ENCODE data around the gene APBA3. TPM values are rescaled to one million over a fixed set of nuclear protein-coding genes. Genes with fewer than 3 reads are reported as not detected.

The APBA3 gene
- total RNA-seq, 2 donors from 2014 or later: 27.5 to 42.2 TPM

DNA sequence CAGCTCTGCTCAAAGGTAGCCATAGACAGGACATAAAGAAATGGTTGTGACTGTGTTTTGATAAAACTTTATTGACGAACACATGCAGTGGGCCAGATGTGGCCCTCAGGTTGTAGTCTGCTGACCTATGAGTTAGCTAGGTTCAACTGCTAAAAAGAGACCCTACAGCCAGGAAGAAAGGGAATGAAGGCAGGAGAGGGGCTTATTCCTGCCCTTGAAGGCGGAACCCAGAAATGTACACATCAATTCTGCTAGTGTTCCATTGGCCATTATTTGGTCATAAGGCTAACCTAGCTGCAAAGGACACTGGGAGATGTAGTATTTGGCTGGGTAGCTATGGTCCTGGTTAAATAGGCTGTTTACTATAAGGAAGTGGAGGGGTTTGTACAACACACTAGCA is 18.0 kb downstream of the APBA3 start:
- Histone ChIP-seq H3K27me3 (ENCODE audit: control insufficient read depth, insufficient read depth, low read length, poor library complexity, severe bottlenecking) (no peaks in the 10 kb centered on the region), H3K36me3 (ENCODE audit: control insufficient read depth, insufficient read depth, low read length) (no peaks in the 10 kb centered on the region), H3K27ac (ENCODE audit: low read depth, low read length) (no peak overlapping the region), H3K9ac (ENCODE audit: extremely low read depth, low read length, poor library complexity, severe bottlenecking) (no peak overlapping the region), H3K4me3 (ENCODE audit: low read length) (no peak overlapping the region), H3K9me3 (ENCODE audit: control insufficient read depth, low read length) (no peaks in the 10 kb centered on the region), H3K4me1 (ENCODE audit: control insufficient read depth, insufficient read depth, low read length) (no peaks in the 10 kb centered on the region)
- 94 to 96% methylated on average over 2 of the region's 2 CpGs for WGBS, 2 experiments (ENCODE audit: insufficient coverage in 1 of 2, insufficient read length in 1 of 2)
- no peaks in the 10 kb centered on the region for H3K9me3 Mint-ChIP-seq
- no peak overlapping the region for H3K27ac Mint-ChIP-seq
- no peak for DNase-seq
- H3K27me3 Mint-ChIP-seq (ENCODE audit: insufficient read depth): no peaks in the 10 kb centered on the region
- H3K4me1 Mint-ChIP-seq: peaks cover 2% of the 10 kb centered on the region
- no peak overlapping the region for H3K4me3 Mint-ChIP-seq
- TF ChIP-seq, protein P1, sequence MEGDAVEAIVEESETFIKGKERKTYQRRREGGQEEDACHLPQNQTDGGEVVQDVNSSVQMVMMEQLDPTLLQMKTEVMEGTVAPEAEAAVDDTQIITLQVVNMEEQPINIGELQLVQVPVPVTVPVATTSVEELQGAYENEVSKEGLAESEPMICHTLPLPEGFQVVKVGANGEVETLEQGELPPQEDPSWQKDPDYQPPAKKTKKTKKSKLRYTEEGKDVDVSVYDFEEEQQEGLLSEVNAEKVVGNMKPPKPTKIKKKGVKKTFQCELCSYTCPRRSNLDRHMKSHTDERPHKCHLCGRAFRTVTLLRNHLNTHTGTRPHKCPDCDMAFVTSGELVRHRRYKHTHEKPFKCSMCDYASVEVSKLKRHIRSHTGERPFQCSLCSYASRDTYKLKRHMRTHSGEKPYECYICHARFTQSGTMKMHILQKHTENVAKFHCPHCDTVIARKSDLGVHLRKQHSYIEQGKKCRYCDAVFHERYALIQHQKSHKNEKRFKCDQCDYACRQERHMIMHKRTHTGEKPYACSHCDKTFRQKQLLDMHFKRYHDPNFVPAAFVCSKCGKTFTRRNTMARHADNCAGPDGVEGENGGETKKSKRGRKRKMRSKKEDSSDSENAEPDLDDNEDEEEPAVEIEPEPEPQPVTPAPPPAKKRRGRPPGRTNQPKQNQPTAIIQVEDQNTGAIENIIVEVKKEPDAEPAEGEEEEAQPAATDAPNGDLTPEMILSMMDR (conservative IDR thresholded peaks at IDR 0.05): no peak
- H3K36me3 Mint-ChIP-seq (ENCODE audit: low read depth): no peaks in the 10 kb centered on the region

DNA sequence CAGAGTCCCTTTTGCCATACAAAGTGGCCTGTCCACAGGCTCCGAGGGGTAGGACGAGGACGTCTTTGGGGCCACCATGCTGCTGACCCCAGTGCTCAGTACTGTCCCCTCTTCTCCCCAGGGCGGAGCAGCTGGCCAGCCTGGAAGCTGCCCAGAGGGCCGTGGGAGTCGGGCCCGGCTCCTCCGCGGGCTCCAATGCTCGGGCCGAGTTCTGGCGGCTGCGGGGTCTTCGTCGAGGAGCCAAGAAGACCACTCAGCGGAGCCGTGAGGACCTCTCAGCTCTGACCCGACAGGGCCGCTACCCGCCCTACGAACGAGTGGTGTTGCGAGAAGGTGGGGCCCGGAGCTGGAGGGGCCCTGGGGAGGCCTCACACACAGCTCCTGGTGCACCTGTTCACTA is 21.1 kb downstream of the APBA3 start:
- H3K4me3 ChIP-seq (ENCODE audit: low read length): no peak overlapping the region
- no peaks in the 10 kb centered on the region for H3K36me3 ChIP-seq (ENCODE audit: control insufficient read depth, insufficient read depth, low read length)
- Mint-ChIP-seq H3K36me3 (ENCODE audit: low read depth) (no peaks in the 10 kb centered on the region), H3K27me3 (ENCODE audit: insufficient read depth) (no peaks in the 10 kb centered on the region), H3K4me1 (peaks cover 2% of the 10 kb centered on the region), H3K27ac (no peak overlapping the region), H3K9me3 (no peaks in the 10 kb centered on the region), H3K4me3 (no peak overlapping the region)
- TF ChIP-seq, protein P1 (conservative IDR thresholded peaks at IDR 0.05): no peak
- 89 to 95% methylated on average over 21 to 24 of the region's 24 CpGs for WGBS, 2 experiments (ENCODE audit: insufficient coverage in 1 of 2, insufficient read length in 1 of 2)
- H3K4me1 ChIP-seq (ENCODE audit: control insufficient read depth, insufficient read depth, low read length): no peaks in the 10 kb centered on the region
- H3K27me3 ChIP-seq (ENCODE audit: control insufficient read depth, insufficient read depth, low read length, poor library complexity, severe bottlenecking): no peaks in the 10 kb centered on the region
- H3K27ac ChIP-seq (ENCODE audit: low read depth, low read length): no peak overlapping the region
- no peak overlapping the region for H3K9ac ChIP-seq (ENCODE audit: extremely low read depth, low read length, poor library complexity, severe bottlenecking)
- no peaks in the 10 kb centered on the region for H3K9me3 ChIP-seq (ENCODE audit: control insufficient read depth, low read length)
- DNase-seq: no peak

DNA sequence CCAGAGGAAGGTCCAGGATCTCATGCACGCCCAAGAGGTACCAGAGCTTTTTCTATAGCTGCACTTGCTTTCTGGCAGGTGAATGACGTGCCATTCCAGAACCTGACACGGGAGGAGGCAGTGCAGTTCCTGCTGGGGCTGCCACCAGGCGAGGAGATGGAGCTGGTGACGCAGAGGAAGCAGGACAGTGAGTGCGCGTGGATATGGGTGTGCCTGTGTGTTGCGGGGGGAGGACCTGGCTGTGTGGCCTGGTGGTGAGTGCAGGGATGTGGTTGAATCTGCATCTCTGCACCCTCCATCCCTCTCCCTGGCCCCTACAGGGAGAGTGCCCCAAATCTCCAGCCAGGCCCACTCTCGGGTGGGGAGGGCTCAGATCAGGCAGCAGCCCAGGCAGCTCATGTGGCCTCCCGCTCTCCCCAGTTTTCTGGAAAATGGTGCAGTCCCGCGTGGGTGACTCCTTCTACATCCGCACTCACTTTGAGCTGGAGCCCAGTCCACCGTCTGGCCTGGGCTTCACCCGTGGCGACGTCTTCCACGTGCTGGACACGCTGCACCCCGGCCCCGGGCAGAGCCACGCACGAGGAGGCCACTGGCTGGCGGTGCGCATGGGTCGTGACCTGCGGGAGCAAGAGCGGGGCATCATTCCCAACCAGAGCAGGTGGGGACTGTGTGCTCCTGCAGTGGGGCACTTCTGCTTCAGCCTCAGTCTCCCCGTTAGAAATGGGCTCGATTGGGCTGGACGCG is 22.8 kb downstream of the APBA3 start:
- H3K9me3 ChIP-seq (ENCODE audit: control insufficient read depth, low read length): no peaks in the 10 kb centered on the region
- no peak for DNase-seq
- Mint-ChIP-seq H3K4me3 (no peak overlapping the region), H3K27ac (no peak overlapping the region), H3K27me3 (ENCODE audit: insufficient read depth) (no peaks in the 10 kb centered on the region), H3K9me3 (no peaks in the 10 kb centered on the region), H3K36me3 (ENCODE audit: low read depth) (peaks cover 1% of the 10 kb centered on the region), H3K4me1 (peaks cover 2% of the 10 kb centered on the region)
- no peak overlapping the region for H3K9ac ChIP-seq (ENCODE audit: extremely low read depth, low read length, poor library complexity, severe bottlenecking)
- no peaks in the 10 kb centered on the region for H3K4me1 ChIP-seq (ENCODE audit: control insufficient read depth, insufficient read depth, low read length)
- H3K36me3 ChIP-seq (ENCODE audit: control insufficient read depth, insufficient read depth, low read length): no peaks in the 10 kb centered on the region
- no peak overlapping the region for H3K4me3 ChIP-seq (ENCODE audit: low read length)
- H3K27ac ChIP-seq (ENCODE audit: low read depth, low read length): no peak overlapping the region
- H3K27me3 ChIP-seq (ENCODE audit: control insufficient read depth, insufficient read depth, low read length, poor library complexity, severe bottlenecking): no peaks in the 10 kb centered on the region
- TF ChIP-seq, protein P1 (conservative IDR thresholded peaks at IDR 0.05): no peak
- WGBS, 2 experiments (ENCODE audit: insufficient coverage in 1 of 2, insufficient read length in 1 of 2): 94% methylated on average over 27 to 32 of the region's 32 CpGs
